AG10803 (cell line): ENCODE data around the gene ZNF254.
"Not testable (repeated sequence)": the region's sequence is repeated elsewhere in the genome, so short reads cannot be mapped to it uniquely, and the experiment has no call there.

Experiments used
- DNase-seq: peaks from one replicate; pipeline ENCODE4 v3.0.0; 2010; ENCODE audit warnings: low read depth
- H3K4me3 ChIP-seq: 2 replicates; pipeline ENCODE4 v1.5.1; 2011; ENCODE audit warnings: mild to moderate bottlenecking, low read length, control low read depth
- CTCF ChIP-seq: conservative IDR thresholded peaks from 2 replicates; pipeline ENCODE4 v1.5.1; 2011; ENCODE audit warnings: mild to moderate bottlenecking, low read length, control low read depth, inconsistent platforms

Gene ZNF254

GRCh38 chr19:24072720-24073119 lies 14.3 kb upstream of the ZNF254 start:
- TF ChIP-seq CTCF, result no peak
- no peak overlapping the region for H3K4me3 ChIP-seq
- no peak for DNase-seq

GRCh38 chr19:24073807-24074206 lies 13.2 kb upstream of the ZNF254 start:
- DNase-seq, result no peak

DNA sequence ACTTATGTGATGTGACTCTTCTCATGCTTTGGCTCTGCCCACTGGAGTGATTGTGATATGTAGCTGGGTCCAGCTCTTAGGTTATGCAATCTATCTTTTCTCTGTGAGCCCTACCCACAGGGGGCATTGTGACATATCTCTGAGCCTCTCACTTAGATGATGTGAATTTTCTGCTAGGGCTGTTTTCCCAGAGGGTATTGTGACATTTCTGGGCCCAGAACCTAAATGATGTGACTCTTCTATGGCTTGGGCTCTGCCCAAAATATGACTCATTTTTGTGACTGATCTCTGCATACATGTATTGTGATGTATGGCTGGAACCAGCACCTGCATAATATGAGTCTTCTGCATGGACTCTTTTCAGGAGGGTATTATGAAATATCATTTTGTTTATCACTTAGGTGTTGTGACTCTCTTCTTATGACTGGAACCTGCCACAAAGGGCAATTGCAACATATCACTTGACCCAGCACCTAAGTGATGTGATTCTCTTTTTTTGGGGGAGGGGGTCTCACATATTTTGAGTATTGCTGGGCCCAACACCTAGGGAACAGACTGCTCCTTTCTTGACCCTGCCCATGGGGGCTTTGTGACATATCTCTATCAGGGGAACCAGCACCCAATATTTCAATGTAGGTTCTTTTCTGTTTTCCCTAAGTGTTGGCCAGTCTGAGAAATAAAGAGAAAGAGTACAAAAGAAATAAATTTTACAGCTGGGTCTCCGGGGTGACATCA lies 12.1 kb upstream of the ZNF254 start:
- no peak for TF ChIP-seq CTCF
- no peak overlapping the region for H3K4me3 ChIP-seq
- DNase-seq, result peak; percentile 64

More at GRCh38 chr19:24073807-24074206, 13.2 kb upstream of the ZNF254 start:
- no peak overlapping the region for H3K4me3 ChIP-seq
- TF ChIP-seq CTCF, result no peak

DNA sequence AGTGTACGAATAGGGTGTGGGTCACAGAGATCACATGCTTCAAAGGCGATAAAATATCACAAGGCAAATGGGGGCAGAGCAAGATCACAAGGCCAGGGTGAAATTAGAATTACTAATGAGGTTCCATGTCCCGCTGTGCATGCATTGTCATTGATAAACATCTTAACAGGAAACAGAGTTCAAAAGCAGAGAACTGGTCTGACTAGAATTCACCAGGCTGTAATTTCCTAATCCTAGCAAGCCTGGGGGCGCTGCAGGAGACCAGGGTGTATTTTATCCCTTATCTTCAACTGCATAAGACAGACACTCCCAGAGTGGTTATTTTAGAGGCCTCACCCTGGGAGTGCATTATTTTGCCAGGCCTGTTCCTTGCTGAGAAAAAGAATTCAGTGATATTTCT lies 11.5 kb upstream of the ZNF254 start:
- not testable (repeated sequence) for DNase-seq, H3K4me3 ChIP-seq

GRCh38 chr19:24078680-24079079 lies 8.3 kb upstream of the ZNF254 start:
- no peak overlapping the region for H3K4me3 ChIP-seq
- TF ChIP-seq CTCF, result no peak
- no peak for DNase-seq

- no peak overlapping the region for H3K4me3 ChIP-seq
- no peak for TF ChIP-seq CTCF
- no peak for DNase-seq
Observed at GRCh38 chr19:24081056-24081455, 5.9 kb upstream of the ZNF254 start.

DNA sequence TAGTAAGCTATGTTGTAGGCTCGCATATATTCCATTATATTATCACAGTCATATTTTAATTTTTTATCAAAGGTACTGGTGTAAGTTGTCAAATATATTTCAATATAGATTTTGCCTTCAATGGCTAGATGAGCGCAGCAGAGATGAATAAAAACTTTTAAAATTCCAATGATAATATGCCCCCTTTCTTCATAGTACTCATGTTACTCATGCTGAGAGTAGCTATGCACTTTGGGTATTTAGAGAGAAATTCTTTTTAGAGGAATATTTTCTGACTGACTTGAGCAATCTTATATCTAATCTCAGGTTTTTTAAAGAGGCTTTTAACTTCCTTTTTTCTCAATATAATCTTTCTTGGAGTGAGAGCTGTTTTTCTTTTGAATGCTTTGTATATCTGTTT lies 11.4 kb downstream of the ZNF254 start:
- DNase-seq, result no peak
- no peak for TF ChIP-seq CTCF
- no peak overlapping the region for H3K4me3 ChIP-seq

DNA sequence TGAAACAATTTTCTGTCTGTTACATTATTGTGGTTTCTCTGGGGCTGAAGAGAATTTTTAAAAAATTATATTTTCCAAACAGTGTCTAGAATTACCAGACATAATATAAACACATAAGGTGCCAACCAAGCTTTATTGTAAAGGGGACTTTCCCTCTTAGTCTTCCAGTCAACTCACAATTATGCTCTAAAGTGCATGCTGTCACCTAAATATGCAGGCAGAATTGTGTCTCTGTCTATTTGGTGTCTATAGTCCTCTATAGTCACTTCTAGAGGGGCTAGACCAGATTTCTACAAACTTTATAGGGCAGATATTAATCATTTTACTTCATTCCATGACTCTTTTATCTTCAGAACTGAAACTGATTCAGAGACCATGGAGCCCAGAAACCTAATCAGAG lies 12.8 kb downstream of the ZNF254 start:
- no peak overlapping the region for H3K4me3 ChIP-seq
- no peak for TF ChIP-seq CTCF
- peak; percentile 5 for DNase-seq

DNA sequence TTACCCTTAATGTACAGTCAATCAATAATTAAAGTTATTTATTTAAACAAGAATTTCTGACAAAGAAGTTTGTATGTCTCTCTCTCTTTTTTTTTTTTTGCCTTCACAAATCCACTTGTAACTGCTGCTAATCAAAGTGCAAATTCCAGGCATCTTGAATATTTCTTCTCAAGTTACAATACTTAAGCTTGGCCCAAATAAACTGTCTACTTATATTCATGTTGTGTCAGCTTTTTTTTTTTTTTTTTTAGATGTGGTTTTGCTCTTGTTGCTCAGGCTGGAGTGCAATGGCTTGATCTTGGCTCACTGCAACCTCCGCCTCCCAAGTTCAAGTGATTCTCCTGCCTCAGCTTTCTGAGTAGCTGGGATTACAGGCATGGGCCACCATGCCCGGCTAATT lies 13.6 kb downstream of the ZNF254 start:
- not testable (repeated sequence) for DNase-seq, H3K4me3 ChIP-seq
